ENCODE results near the gene ADCY1. TPM values are rescaled to one million over a fixed set of nuclear protein-coding genes. Genes with fewer than 3 reads are reported as not detected.

The ADCY1 gene
- polyA plus RNA-seq, 1 experiment: 0.15 TPM

- CTCF ChIA-PET: interaction anchor here (1.8 kb wide), 1 partner anchor 18 kb away, joined by 4 read pairs; no protein-coding TSS in a partner anchor
- POLR2A ChIA-PET: no interaction called here
- TF ChIP-seq CTCF (IDR thresholded peaks at IDR 0.05; ENCODE audit: low read depth, low read length): no peak
- H3K4me3 ChIP-seq (ENCODE audit: low read depth, low read length): no peak overlapping the region
- peaks cover 15% of the 10 kb centered on the region for H3K27me3 ChIP-seq (ENCODE audit: control insufficient read depth, insufficient read depth, low read length)
- DNase-seq (ENCODE audit: low read depth, low spot score): no peak
- H3K27ac ChIP-seq (ENCODE audit: low read depth, low read length): no peak overlapping the region
- H3K9me3 ChIP-seq (ENCODE audit: control insufficient read depth, insufficient read depth, low read length): no peaks in the 10 kb centered on the region
Observed at GRCh38 chr7:45645141-45645969, 71.2 kb downstream of the ADCY1 start.

DNA sequence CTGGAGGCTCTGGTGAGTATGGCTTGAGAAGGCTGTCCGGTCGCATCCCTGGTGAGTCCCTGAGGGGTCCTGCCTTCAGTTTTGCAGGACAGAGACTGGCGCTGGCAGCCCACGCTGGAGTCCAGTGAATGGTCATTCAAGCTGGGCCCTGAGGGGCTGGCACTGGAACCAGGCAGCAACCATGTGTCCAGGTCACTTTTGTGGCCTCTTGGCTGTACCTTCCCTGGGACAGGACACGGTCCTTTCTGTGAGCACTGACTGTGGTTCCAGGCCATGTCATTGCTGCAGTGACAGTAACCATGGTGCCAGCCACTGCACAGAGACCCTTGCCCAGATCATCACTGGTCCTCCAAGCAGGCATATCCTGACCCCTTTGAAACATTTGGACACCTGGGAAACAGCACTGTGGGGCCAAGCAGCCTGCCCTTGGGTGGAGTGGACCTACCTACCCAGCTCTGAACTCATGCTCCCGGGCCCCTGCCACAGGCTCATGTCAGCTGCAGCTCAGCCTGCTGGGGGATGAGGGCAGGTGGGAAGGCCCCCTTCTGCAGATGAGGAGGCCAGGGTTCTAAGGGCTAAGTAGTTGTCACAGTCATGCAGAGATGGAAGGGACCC, 72.1 kb downstream of the ADCY1 start:
- ChIA-PET CTCF (interaction anchor here (1.8 kb wide), 1 partner anchor 17 kb away, joined by 4 read pairs; no protein-coding TSS in a partner anchor), POLR2A (no interaction called here)
- Histone ChIP-seq H3K9me3 (ENCODE audit: control insufficient read depth, insufficient read depth, low read length) (no peaks in the 10 kb centered on the region), H3K4me3 (ENCODE audit: low read depth, low read length) (no peak overlapping the region), H3K27ac (ENCODE audit: low read depth, low read length) (no peak overlapping the region), H3K27me3 (ENCODE audit: control insufficient read depth, insufficient read depth, low read length) (peaks cover 15% of the 10 kb centered on the region)
- no peak for DNase-seq (ENCODE audit: low read depth, low spot score)
- TF ChIP-seq CTCF (IDR thresholded peaks at IDR 0.05; ENCODE audit: low read depth, low read length): no peak

DNA sequence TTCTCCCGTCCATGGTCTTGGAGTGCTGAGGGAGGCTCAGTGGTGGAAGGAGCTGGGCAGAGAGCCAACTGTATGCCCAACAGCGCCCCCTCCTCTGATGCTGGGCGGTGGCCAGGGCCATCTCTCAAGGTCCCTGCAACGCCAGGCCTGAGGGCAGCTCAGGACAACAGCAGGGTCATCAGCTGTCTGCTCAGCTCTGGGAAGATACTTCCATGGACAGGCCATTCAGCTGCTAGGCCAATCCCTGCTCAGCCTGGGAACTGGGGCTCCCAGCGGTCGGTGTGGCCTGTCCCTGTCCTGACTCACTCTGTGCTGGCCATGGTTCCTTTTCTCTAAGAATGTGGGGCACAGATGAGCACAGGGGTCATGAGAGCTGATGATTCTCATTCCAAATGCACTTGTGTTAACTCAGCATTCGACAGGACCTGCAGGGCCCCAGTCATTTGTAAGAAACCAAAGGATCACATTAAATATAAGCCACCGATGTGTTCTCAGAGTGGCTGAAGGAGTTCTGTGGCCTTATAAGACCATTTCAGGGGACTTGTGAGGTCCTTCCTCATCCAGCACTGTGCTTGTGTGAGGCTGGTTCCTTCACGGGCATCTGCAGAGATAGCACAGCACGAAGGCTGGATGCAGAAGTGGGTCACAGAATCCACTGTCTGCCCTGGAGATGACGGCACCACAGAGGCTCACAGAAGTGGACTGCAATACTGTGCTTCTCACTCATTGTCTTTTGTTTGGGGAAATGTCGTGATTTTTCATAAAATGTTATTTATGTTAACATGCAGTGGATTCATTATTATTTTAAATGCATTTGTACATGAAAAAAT, 73.0 kb downstream of the ADCY1 start:
- TF ChIP-seq CTCF (IDR thresholded peaks at IDR 0.05; ENCODE audit: low read depth, low read length): no peak
- Histone ChIP-seq H3K4me3 (ENCODE audit: low read depth, low read length) (no peak overlapping the region), H3K27ac (ENCODE audit: low read depth, low read length) (no peak overlapping the region), H3K9me3 (ENCODE audit: control insufficient read depth, insufficient read depth, low read length) (no peaks in the 10 kb centered on the region), H3K27me3 (ENCODE audit: control insufficient read depth, insufficient read depth, low read length) (peaks cover 15% of the 10 kb centered on the region)
- POLR2A ChIA-PET: no interaction called here
- DNase-seq (ENCODE audit: low read depth, low spot score): no peak
- CTCF ChIA-PET: no interaction called here

DNA sequence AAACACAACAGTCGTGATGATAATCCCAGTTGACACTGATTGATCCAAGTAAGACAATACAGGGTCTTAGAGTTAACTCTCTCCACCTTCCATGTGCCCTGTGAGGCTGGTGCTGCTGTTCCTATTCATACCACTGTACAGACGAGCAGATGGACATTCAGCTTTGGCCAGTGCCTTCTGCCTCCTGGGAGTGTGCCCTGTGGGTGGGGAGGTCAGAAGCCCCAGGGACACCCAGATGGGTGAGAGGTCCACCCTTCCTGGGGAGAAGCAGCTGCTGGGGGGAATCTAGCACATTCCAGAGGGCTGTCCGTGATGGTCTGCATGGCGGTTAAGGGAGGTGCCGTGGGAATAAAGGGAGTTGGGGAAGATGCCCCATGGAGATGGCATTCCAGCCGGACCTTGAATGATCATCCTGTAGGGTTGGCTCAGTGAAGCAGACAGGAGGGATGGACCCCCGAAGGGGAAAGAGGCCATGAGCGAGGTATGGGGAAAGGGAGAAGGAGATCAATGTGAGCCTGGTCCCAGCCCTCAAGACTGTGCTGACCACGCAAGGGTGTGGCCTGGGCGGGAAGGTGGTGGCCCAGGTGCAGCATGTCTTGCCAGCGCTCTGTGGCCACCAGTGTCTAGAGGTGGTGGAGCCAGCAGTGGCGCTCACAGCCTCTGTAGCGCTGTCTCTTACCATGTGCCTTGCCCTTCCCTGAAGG, 74.0 kb downstream of the ADCY1 start:
- H3K27ac ChIP-seq (ENCODE audit: low read depth, low read length): no peak overlapping the region
- H3K9me3 ChIP-seq (ENCODE audit: control insufficient read depth, insufficient read depth, low read length): no peaks in the 10 kb centered on the region
- CTCF ChIA-PET: no interaction called here
- no peak overlapping the region for H3K4me3 ChIP-seq (ENCODE audit: low read depth, low read length)
- H3K27me3 ChIP-seq (ENCODE audit: control insufficient read depth, insufficient read depth, low read length): peaks cover 16% of the 10 kb centered on the region
- no peak for TF ChIP-seq CTCF (IDR thresholded peaks at IDR 0.05; ENCODE audit: low read depth, low read length)
- no peak for DNase-seq (ENCODE audit: low read depth, low spot score)
- POLR2A ChIA-PET: no interaction called here

Measured in AG04450 (cell line).